Calu3 (cell line): ENCODE results near the gene TTC29. TPM values are rescaled to one million over a fixed set of nuclear protein-coding genes. Genes with fewer than 3 reads are reported as not detected.

Source experiments
- BruUV-seq: library from RNA; stranded (reverse); fragments of 400-500 nt; replicated peaks from 2 replicates; lab custom pipeline; 2021; lab: Mats Ljungman, UMichigan
- CTCF ChIA-PET: fragments of 300-600 bp; sonication (Branson Sonifier 250); formaldehyde crosslinking; loops from one replicate; lab custom pipeline; 2022; ENCODE audit warnings: antibody characterized with exemption; lab: Charles Lee
- DNase-seq: peaks from one replicate; pipeline ENCODE4 v3.0.0; 2022
- H3K27ac Mint-ChIP-seq: one replicate; pipeline ENCODE4 v1.8.0; 2022; ENCODE audit warnings: mixed read lengths; ENCODE audit not compliant: unreplicated experiment
- H3K27me3 Mint-ChIP-seq: one replicate; pipeline ENCODE4 v1.8.0; 2022; ENCODE audit warnings: mixed read lengths; ENCODE audit not compliant: unreplicated experiment
- H3K36me3 Mint-ChIP-seq: one replicate; pipeline ENCODE4 v1.8.0; 2022; ENCODE audit warnings: mild to moderate bottlenecking, moderate library complexity, mixed read lengths; ENCODE audit not compliant: insufficient read depth, unreplicated experiment
- H3K4me1 Mint-ChIP-seq: one replicate; pipeline ENCODE4 v1.8.0; 2022; ENCODE audit warnings: mild to moderate bottlenecking, low read depth, mixed read lengths; ENCODE audit not compliant: unreplicated experiment
- H3K4me3 Mint-ChIP-seq: one replicate; pipeline ENCODE4 v1.8.0; 2022; ENCODE audit warnings: mild to moderate bottlenecking, low read depth, moderate library complexity, mixed read lengths; ENCODE audit not compliant: unreplicated experiment
- H3K9me3 Mint-ChIP-seq: one replicate; pipeline ENCODE4 v1.8.0; 2022; ENCODE audit warnings: low read depth, mixed read lengths; ENCODE audit not compliant: unreplicated experiment
- CTCF ChIP-seq: fragments of 200-600 bp; IDR thresholded peaks from one replicate; pipeline ENCODE4 v1.8.0; 2022; ENCODE audit warnings: antibody characterized with exemption; ENCODE audit not compliant: unreplicated experiment
- intact Hi-C: fragments of 100-400 bp; cut with micrococcal nuclease; formaldehyde crosslinking; loops from one replicate; pipeline ENCODE4 v1.10.0; 2022; ENCODE audit not compliant: unreplicated experiment
- total RNA-seq: library from RNA; stranded (reverse); gene quantifications from 2 replicates; pipeline ENCODE4 v1.2.3, GENCODE V29; 2022

The TTC29 gene
- total RNA-seq, 1 experiment from 2014 or later: not detected

GRCh38 chr4:146927695-146928094 is 18.0 kb downstream of the TTC29 start:
- H3K36me3 Mint-ChIP-seq: no peaks in the 10 kb centered on the region
- H3K4me3 Mint-ChIP-seq: no peak overlapping the region
- no peaks in the 10 kb centered on the region for H3K9me3 Mint-ChIP-seq
- H3K27ac Mint-ChIP-seq: no peak overlapping the region
- no peaks in the 10 kb centered on the region for H3K27me3 Mint-ChIP-seq
- CTCF ChIA-PET: no interaction called here
- no peak for TF ChIP-seq CTCF
- no peak for DNase-seq
- H3K4me1 Mint-ChIP-seq: peaks cover 10% of the 10 kb centered on the region
- BruUV-seq: no TSS peak
- intact Hi-C loops: loop anchor here (10.0 kb wide), 1 partner anchor 167 kb away; no protein-coding TSS in a partner anchor

GRCh38 chr4:146916479-146917076 is 29.1 kb downstream of the TTC29 start:
- Mint-ChIP-seq H3K36me3 (no peaks in the 10 kb centered on the region), H3K27ac (no peak overlapping the region), H3K4me3 (no peak overlapping the region), H3K4me1 (no peaks in the 10 kb centered on the region), H3K27me3 (no peaks in the 10 kb centered on the region), H3K9me3 (no peaks in the 10 kb centered on the region)
- peak; percentile 5 for DNase-seq
- no TSS peak for BruUV-seq
- TF ChIP-seq CTCF: peak; percentile 50
- CTCF ChIA-PET: no interaction called here
- intact Hi-C loops: loop anchor here (1.0 to 2.0 kb wide), 3 partner anchors 333 to 574 kb away; no protein-coding TSS in a partner anchor

- no peak overlapping the region for H3K4me3 Mint-ChIP-seq
- intact Hi-C loops: no loop called here
- H3K36me3 Mint-ChIP-seq: no peaks in the 10 kb centered on the region
- no TSS peak for BruUV-seq
- DNase-seq: no peak
- no peak for TF ChIP-seq CTCF
- CTCF ChIA-PET: no interaction called here
- no peak overlapping the region for H3K27ac Mint-ChIP-seq
- H3K27me3 Mint-ChIP-seq: no peaks in the 10 kb centered on the region
- H3K9me3 Mint-ChIP-seq: no peaks in the 10 kb centered on the region
- no peaks in the 10 kb centered on the region for H3K4me1 Mint-ChIP-seq
Measured at GRCh38 chr4:146915132-146915531, 30.5 kb downstream of the TTC29 start.

GRCh38 chr4:146900295-146900694 is 45.4 kb downstream of the TTC29 start:
- DNase-seq: no peak
- no peak for TF ChIP-seq CTCF
- Mint-ChIP-seq H3K27me3 (no peaks in the 10 kb centered on the region), H3K4me1 (no peaks in the 10 kb centered on the region), H3K36me3 (no peaks in the 10 kb centered on the region), H3K9me3 (no peaks in the 10 kb centered on the region), H3K27ac (no peak overlapping the region), H3K4me3 (no peak overlapping the region)
- no TSS peak for BruUV-seq
- intact Hi-C loops: no loop called here
- CTCF ChIA-PET: no interaction called here
